ENCODE data around the gene AP3S2.
A peak's percentile ranks its signal among the peaks of the same experiment; 100 is the strongest.
"Not testable (repeated sequence)": the region's sequence is repeated elsewhere in the genome, so short reads cannot be mapped to it uniquely, and the experiment has no call there.

Gene AP3S2

GRCh38 chr15:89903015-89903857 lies 9.4 kb upstream of the AP3S2 start:
- DNase-seq (ENCODE audit: low spot score), result no peak

- no peak for DNase-seq (ENCODE audit: low spot score)
Measured at GRCh38 chr15:89900849-89901248, 7.1 kb upstream of the AP3S2 start.

- DNase-seq (ENCODE audit: low spot score), result no peak
Measured at GRCh38 chr15:89899951-89900567, 6.3 kb upstream of the AP3S2 start.

- no peak for DNase-seq (ENCODE audit: low spot score)
Measured at GRCh38 chr15:89899295-89899945, 5.6 kb upstream of the AP3S2 start.

- peak; percentile 76 for DNase-seq (ENCODE audit: low spot score)
Measured at GRCh38 chr15:89898614-89899294, 5.0 kb upstream of the AP3S2 start.

GRCh38 chr15:89898146-89898545 lies 4.4 kb upstream of the AP3S2 start:
- DNase-seq (ENCODE audit: low spot score), result no peak

- DNase-seq (ENCODE audit: low spot score), result no peak
Measured at GRCh38 chr15:89893027-89893426, 767 bp downstream of the AP3S2 start.

- no peak for DNase-seq (ENCODE audit: low spot score)
Measured at GRCh38 chr15:89888214-89888804, 5.5 kb downstream of the AP3S2 start.

GRCh38 chr15:89885611-89886010 lies 8.2 kb downstream of the AP3S2 start:
- DNase-seq (ENCODE audit: low spot score), result no peak

- DNase-seq (ENCODE audit: low spot score), result not testable (repeated sequence)
Measured at GRCh38 chr15:89885179-89885578, 8.6 kb downstream of the AP3S2 start.

- no peak for DNase-seq (ENCODE audit: low spot score)
Measured at GRCh38 chr15:89883518-89883917, 10.3 kb downstream of the AP3S2 start.

GRCh38 chr15:89880727-89881126 lies 13.1 kb downstream of the AP3S2 start:
- no peak for DNase-seq (ENCODE audit: low spot score)

- no peak for DNase-seq (ENCODE audit: low spot score)
Measured at GRCh38 chr15:89878323-89878722, 15.5 kb downstream of the AP3S2 start.

- no peak for DNase-seq (ENCODE audit: low spot score)
Measured at GRCh38 chr15:89877083-89877425, 16.7 kb downstream of the AP3S2 start.

- DNase-seq (ENCODE audit: low spot score), result no peak
Measured at GRCh38 chr15:89876396-89877082, 17.3 kb downstream of the AP3S2 start.

- DNase-seq (ENCODE audit: low spot score), result no peak
Measured at GRCh38 chr15:89875741-89876140, 18.1 kb downstream of the AP3S2 start.

- DNase-seq (ENCODE audit: low spot score), result peak; percentile 79
Measured at GRCh38 chr15:89874926-89875564, 18.7 kb downstream of the AP3S2 start.

GRCh38 chr15:89870688-89871288 lies 23.0 kb downstream of the AP3S2 start:
- no peak for DNase-seq (ENCODE audit: low spot score)

- DNase-seq (ENCODE audit: low spot score), result no peak
Measured at GRCh38 chr15:89870006-89870405, 23.8 kb downstream of the AP3S2 start.

GRCh38 chr15:89869490-89869889 lies 24.3 kb downstream of the AP3S2 start:
- DNase-seq (ENCODE audit: low spot score), result not testable (repeated sequence)

All from germinal center (tissue), 1 donor.